Measurements from ENCODE around the gene FUOM. TPM values are rescaled to one million over a fixed set of nuclear protein-coding genes. Genes with fewer than 3 reads are reported as not detected.

Gene FUOM
- total and polyA plus RNA-seq, 2 of the 8 experiments (the other 6 are each of a cell fraction or from before 2014, with no cell fraction given), result 22.0 to 30.4 TPM

- TF ChIP-seq, protein P1, sequence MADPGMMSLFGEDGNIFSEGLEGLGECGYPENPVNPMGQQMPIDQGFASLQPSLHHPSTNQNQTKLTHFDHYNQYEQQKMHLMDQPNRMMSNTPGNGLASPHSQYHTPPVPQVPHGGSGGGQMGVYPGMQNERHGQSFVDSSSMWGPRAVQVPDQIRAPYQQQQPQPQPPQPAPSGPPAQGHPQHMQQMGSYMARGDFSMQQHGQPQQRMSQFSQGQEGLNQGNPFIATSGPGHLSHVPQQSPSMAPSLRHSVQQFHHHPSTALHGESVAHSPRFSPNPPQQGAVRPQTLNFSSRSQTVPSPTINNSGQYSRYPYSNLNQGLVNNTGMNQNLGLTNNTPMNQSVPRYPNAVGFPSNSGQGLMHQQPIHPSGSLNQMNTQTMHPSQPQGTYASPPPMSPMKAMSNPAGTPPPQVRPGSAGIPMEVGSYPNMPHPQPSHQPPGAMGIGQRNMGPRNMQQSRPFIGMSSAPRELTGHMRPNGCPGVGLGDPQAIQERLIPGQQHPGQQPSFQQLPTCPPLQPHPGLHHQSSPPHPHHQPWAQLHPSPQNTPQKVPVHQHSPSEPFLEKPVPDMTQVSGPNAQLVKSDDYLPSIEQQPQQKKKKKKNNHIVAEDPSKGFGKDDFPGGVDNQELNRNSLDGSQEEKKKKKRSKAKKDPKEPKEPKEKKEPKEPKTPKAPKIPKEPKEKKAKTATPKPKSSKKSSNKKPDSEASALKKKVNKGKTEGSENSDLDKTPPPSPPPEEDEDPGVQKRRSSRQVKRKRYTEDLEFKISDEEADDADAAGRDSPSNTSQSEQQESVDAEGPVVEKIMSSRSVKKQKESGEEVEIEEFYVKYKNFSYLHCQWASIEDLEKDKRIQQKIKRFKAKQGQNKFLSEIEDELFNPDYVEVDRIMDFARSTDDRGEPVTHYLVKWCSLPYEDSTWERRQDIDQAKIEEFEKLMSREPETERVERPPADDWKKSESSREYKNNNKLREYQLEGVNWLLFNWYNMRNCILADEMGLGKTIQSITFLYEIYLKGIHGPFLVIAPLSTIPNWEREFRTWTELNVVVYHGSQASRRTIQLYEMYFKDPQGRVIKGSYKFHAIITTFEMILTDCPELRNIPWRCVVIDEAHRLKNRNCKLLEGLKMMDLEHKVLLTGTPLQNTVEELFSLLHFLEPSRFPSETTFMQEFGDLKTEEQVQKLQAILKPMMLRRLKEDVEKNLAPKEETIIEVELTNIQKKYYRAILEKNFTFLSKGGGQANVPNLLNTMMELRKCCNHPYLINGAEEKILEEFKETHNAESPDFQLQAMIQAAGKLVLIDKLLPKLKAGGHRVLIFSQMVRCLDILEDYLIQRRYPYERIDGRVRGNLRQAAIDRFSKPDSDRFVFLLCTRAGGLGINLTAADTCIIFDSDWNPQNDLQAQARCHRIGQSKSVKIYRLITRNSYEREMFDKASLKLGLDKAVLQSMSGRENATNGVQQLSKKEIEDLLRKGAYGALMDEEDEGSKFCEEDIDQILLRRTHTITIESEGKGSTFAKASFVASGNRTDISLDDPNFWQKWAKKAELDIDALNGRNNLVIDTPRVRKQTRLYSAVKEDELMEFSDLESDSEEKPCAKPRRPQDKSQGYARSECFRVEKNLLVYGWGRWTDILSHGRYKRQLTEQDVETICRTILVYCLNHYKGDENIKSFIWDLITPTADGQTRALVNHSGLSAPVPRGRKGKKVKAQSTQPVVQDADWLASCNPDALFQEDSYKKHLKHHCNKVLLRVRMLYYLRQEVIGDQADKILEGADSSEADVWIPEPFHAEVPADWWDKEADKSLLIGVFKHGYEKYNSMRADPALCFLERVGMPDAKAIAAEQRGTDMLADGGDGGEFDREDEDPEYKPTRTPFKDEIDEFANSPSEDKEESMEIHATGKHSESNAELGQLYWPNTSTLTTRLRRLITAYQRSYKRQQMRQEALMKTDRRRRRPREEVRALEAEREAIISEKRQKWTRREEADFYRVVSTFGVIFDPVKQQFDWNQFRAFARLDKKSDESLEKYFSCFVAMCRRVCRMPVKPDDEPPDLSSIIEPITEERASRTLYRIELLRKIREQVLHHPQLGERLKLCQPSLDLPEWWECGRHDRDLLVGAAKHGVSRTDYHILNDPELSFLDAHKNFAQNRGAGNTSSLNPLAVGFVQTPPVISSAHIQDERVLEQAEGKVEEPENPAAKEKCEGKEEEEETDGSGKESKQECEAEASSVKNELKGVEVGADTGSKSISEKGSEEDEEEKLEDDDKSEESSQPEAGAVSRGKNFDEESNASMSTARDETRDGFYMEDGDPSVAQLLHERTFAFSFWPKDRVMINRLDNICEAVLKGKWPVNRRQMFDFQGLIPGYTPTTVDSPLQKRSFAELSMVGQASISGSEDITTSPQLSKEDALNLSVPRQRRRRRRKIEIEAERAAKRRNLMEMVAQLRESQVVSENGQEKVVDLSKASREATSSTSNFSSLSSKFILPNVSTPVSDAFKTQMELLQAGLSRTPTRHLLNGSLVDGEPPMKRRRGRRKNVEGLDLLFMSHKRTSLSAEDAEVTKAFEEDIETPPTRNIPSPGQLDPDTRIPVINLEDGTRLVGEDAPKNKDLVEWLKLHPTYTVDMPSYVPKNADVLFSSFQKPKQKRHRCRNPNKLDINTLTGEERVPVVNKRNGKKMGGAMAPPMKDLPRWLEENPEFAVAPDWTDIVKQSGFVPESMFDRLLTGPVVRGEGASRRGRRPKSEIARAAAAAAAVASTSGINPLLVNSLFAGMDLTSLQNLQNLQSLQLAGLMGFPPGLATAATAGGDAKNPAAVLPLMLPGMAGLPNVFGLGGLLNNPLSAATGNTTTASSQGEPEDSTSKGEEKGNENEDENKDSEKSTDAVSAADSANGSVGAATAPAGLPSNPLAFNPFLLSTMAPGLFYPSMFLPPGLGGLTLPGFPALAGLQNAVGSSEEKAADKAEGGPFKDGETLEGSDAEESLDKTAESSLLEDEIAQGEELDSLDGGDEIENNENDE (IDR thresholded peaks at IDR 0.05; ENCODE audit: insufficient replicate concordance, low read length), result no peak
Measured at GRCh38 chr10:133358162-133358924, 524 bp upstream of the FUOM start (continued).
